BLaER1 treated with 17β-estradiol and CSF1 and Interleukin-3, amounts not matched to agents 10 nM and 100 nM (cell line): Measurements from ENCODE around the gene ZNF526.

Source experiments
- H3K27ac ChIP-seq, 11 experiments: shearing (Covaris generic); formaldehyde crosslinking; 2 replicates each; pipeline ENCODE4 v1.8.1; 2022
- H3K27me3 ChIP-seq, 11 experiments: shearing (Covaris generic); formaldehyde crosslinking; 2 replicates each; pipeline ENCODE4 v1.8.1; 2022
- H3K36me3 ChIP-seq, 11 experiments: shearing (Covaris generic); formaldehyde crosslinking; 2 replicates each; pipeline ENCODE4 v1.8.1; 2022
- H3K4me1 ChIP-seq, 10 experiments: shearing (Covaris generic); formaldehyde crosslinking; 2 replicates each; pipeline ENCODE4 v1.8.1; 2022
- H3K4me2 ChIP-seq, 11 experiments: shearing (Covaris generic); formaldehyde crosslinking; 2 replicates each; pipeline ENCODE4 v1.8.1; 2022
- H3K4me3 ChIP-seq, 10 experiments: shearing (Covaris generic); formaldehyde crosslinking; 2 replicates each; pipeline ENCODE4 v1.8.1; 2022
- H3K9ac ChIP-seq, 11 experiments: shearing (Covaris generic); formaldehyde crosslinking; 2 replicates each; pipeline ENCODE4 v1.8.1; 2022
- H3K9me3 ChIP-seq, 11 experiments: shearing (Covaris generic); formaldehyde crosslinking; replicated peaks in 1 of 11; 2 replicates each; pipeline ENCODE4 v1.8.1; 2022
- H4K20me1 ChIP-seq, 11 experiments: shearing (Covaris generic); formaldehyde crosslinking; 2 replicates each; pipeline ENCODE4 v1.8.1; 2022
- Cebpa-rat ChIP-seq, 11 experiments: shearing (Covaris generic); IDR thresholded peaks; 2 replicates each; pipeline ENCODE4 v1.8.1; 2022

ZNF526 gene

GRCh38 chr19:42249149-42249750, 29.1 kb downstream of the ZNF526 start:
- Histone ChIP-seq H3K27me3 (no peaks in the 10 kb centered on the region), H3K9me3 (no peaks in the 10 kb centered on the region), H3K9ac (peak overlapping the region in 4 of 11 experiments; percentile 10 to 75 (median 54); a peak in 6 of 22 replicates), H4K20me1 (peaks cover 34 to 73% (median 48%) of the 10 kb centered on the region in 11 experiments; a peak in 21 of 22 replicates), H3K27ac (peak overlapping the region in 4 of 11 experiments; percentile 23 to 75 (median 69); a peak in 6 of 22 replicates), H3K36me3 (peaks cover 22 to 38% (median 29%) of the 10 kb centered on the region in 11 experiments; a peak in 21 of 22 replicates), H3K4me1 (peaks cover 55 to 76% (median 65%) of the 10 kb centered on the region in 10 experiments), H3K4me3 (no peak overlapping the region), H3K4me2 (peak overlapping the region in 2 of 11 experiments; percentile 6 to 95; a peak in 1 of 22 replicates)
- no peak for TF ChIP-seq Cebpa-rat (IDR thresholded peaks at IDR 0.05)

- no peaks in the 10 kb centered on the region for H3K27me3 ChIP-seq
- peaks cover 55 to 75% (median 65%) of the 10 kb centered on the region in 10 experiments for H3K4me1 ChIP-seq
- peaks cover 22 to 38% (median 29%) of the 10 kb centered on the region in 11 experiments; a peak in 21 of 22 replicates for H3K36me3 ChIP-seq
- H3K4me2 ChIP-seq, result peak overlapping the region in 9 of 11 experiments; percentile 84 to 100 (median 98); a peak in 13 of 22 replicates
- H4K20me1 ChIP-seq, result peaks cover 34 to 73% (median 48%) of the 10 kb centered on the region in 11 experiments; a peak in 21 of 22 replicates
- H3K9me3 ChIP-seq, result no peaks in the 10 kb centered on the region
- H3K27ac ChIP-seq, result peak overlapping the region in 9 of 11 experiments; percentile 47 to 76 (median 69); a peak in 17 of 22 replicates
- peak overlapping the region in 9 of 11 experiments; percentile 15 to 75 (median 66); a peak in 10 of 22 replicates for H3K9ac ChIP-seq
- TF ChIP-seq Cebpa-rat (IDR thresholded peaks at IDR 0.05), result no peak
- H3K4me3 ChIP-seq, result no peak overlapping the region
Measured at GRCh38 chr19:42249769-42250168, 29.7 kb downstream of the ZNF526 start.

GRCh38 chr19:42250183-42250665, 30.1 kb downstream of the ZNF526 start:
- Histone ChIP-seq H3K9ac (peak overlapping the region; percentile 47 to 75 (median 66); a peak in 21 of 22 replicates), H3K36me3 (peaks cover 22 to 38% (median 29%) of the 10 kb centered on the region in 11 experiments; a peak in 21 of 22 replicates), H3K27me3 (no peaks in the 10 kb centered on the region), H3K4me2 (peak overlapping the region; percentile 84 to 100 (median 98)), H3K27ac (peak overlapping the region in 10 of 11 experiments; percentile 47 to 76 (median 68); a peak in 19 of 22 replicates), H4K20me1 (peaks cover 34 to 72% (median 48%) of the 10 kb centered on the region in 11 experiments; a peak in 21 of 22 replicates), H3K9me3 (no peaks in the 10 kb centered on the region), H3K4me1 (peaks cover 51 to 71% (median 61%) of the 10 kb centered on the region in 10 experiments), H3K4me3 (peak overlapping the region in 8 of 10 experiments; percentile 35 to 96 (median 48); a peak in 10 of 20 replicates)
- no peak for TF ChIP-seq Cebpa-rat (IDR thresholded peaks at IDR 0.05)

GRCh38 chr19:42250666-42251531, 30.8 kb downstream of the ZNF526 start:
- TF ChIP-seq Cebpa-rat (IDR thresholded peaks at IDR 0.05), result no peak
- Histone ChIP-seq H3K36me3 (peaks cover 22 to 38% (median 29%) of the 10 kb centered on the region in 11 experiments; a peak in 21 of 22 replicates), H4K20me1 (peaks cover 34 to 69% (median 48%) of the 10 kb centered on the region in 11 experiments; a peak in 21 of 22 replicates), H3K4me3 (peak overlapping the region in 8 of 10 experiments; percentile 42 to 99 (median 98); a peak in 16 of 20 replicates), H3K27ac (peak overlapping the region in 10 of 11 experiments; percentile 47 to 76 (median 68); a peak in 20 of 22 replicates), H3K9me3 (no peaks in the 10 kb centered on the region), H3K4me1 (peaks cover 51 to 64% (median 54%) of the 10 kb centered on the region in 10 experiments), H3K9ac (peak overlapping the region; percentile 47 to 96 (median 70)), H3K4me2 (peak overlapping the region; percentile 95 to 100 (median 100)), H3K27me3 (no peaks in the 10 kb centered on the region)

GRCh38 chr19:42251572-42252358, 31.7 kb downstream of the ZNF526 start:
- Histone ChIP-seq H3K27ac (peak overlapping the region in 10 of 11 experiments; percentile 25 to 89 (median 52); a peak in 17 of 22 replicates), H3K9me3 (no peaks in the 10 kb centered on the region), H3K36me3 (peaks cover 22 to 33% (median 29%) of the 10 kb centered on the region in 11 experiments; a peak in 21 of 22 replicates), H3K27me3 (no peaks in the 10 kb centered on the region), H3K4me2 (peak overlapping the region; percentile 95 to 100 (median 100)), H3K4me1 (peaks cover 49 to 62% (median 53%) of the 10 kb centered on the region in 10 experiments), H3K4me3 (peak overlapping the region; percentile 4 to 99 (median 98); a peak in 17 of 20 replicates), H3K9ac (peak overlapping the region; percentile 45 to 96 (median 68); a peak in 21 of 22 replicates), H4K20me1 (peaks cover 33 to 61% (median 48%) of the 10 kb centered on the region in 11 experiments; a peak in 21 of 22 replicates)
- TF ChIP-seq Cebpa-rat (IDR thresholded peaks at IDR 0.05), result no peak

GRCh38 chr19:42252365-42253244, 32.5 kb downstream of the ZNF526 start:
- no peaks in the 10 kb centered on the region for H3K9me3 ChIP-seq
- peaks cover 22 to 29% (median 26%) of the 10 kb centered on the region in 11 experiments; a peak in 21 of 22 replicates for H3K36me3 ChIP-seq
- peak overlapping the region; percentile 79 to 96 (median 84) for H3K9ac ChIP-seq
- H3K4me3 ChIP-seq, result peak overlapping the region; percentile 70 to 99 (median 98)
- H3K27me3 ChIP-seq, result no peaks in the 10 kb centered on the region
- TF ChIP-seq Cebpa-rat (IDR thresholded peaks at IDR 0.05), result no peak
- H4K20me1 ChIP-seq, result peaks cover 29 to 55% (median 47%) of the 10 kb centered on the region in 11 experiments; a peak in 21 of 22 replicates
- peak overlapping the region; percentile 36 to 97 (median 85); a peak in 21 of 22 replicates for H3K27ac ChIP-seq
- H3K4me1 ChIP-seq, result peaks cover 43 to 59% (median 51%) of the 10 kb centered on the region in 10 experiments
- peak overlapping the region; percentile 95 to 100 (median 100) for H3K4me2 ChIP-seq
